Fibroblast of skin of left biceps (primary cell): ENCODE measurements around the gene DARS1.
A peak's percentile ranks its signal among the peaks of the same experiment; 100 is the strongest.

Source experiments
- DNase-seq, 2 experiments: peaks; one replicate each; pipeline ENCODE4 v3.0.0-alpha.2; 2013; ENCODE audit warnings: low read depth in 2 of 2

The DARS1 gene

GRCh38 chr2:136016427-136016826, 31.0 kb upstream of the DARS1 start:
- no peak for DNase-seq

DNA sequence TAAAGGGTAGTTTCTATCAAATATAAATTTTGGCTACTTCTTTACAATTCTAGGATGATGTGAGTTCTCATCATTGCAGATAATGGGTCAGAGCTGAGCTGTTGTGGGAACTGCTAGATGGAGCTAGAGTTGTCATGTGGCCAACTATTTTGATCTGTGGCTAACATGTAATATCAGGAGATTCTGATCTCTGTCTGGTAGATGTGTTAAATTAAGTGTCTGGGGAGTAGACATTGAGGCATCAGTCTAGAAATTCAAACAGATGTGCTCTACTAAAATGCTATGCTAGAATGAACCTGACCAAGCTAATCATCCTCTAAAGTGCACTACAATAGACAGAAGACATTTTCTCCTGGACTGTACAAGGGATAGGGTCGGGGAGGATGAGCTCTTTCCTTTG, 30.3 kb upstream of the DARS1 start:
- no peak for DNase-seq

- DNase-seq, result no peak
Observed at GRCh38 chr2:136014411-136014810, 29.0 kb upstream of the DARS1 start.

- DNase-seq, result no peak
Observed at GRCh38 chr2:136013955-136014354, 28.5 kb upstream of the DARS1 start.

DNA sequence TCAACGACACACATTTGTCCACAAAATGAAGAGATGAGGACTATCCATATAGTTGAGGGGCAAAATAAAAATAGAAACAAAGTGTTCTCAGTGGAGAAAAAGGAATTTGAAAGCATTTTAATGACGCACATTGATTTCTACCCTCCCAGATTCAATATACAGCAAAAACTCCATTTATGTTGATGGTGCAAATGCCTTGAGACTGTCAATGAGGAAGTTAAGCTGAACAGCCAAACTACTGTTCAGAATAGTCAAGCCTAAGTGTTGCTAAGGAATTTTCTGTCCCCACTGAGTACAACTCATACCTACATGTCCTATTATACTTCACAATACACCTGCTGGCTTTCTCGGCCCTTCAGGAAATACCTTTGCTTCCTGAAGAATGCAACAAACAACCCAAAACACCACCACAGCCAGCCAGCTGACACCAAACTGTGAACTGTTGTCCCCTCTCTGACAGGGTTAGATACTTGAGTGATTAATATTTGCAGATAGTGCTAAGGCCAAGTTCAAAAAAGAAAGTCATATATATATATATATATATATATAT, 27.8 kb upstream of the DARS1 start:
- no peak for DNase-seq

DNA sequence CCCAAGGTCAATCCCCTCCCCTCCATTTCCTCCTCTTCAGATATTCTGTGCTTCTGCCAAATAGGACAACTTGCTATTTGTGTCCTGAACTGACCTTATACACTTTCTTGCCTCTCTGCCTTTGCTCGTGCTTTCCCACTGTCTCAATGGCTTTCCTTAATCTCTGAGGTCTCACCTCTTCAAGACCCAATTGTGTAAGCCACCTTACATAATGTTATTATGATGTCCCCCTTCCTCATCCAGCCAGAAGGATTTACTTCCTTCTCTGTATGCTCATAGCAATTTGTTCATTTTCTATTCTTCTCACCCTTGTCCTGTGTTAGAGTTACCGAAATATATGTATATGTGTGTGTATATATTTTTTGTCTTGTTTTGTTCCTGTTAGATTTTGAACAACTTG, 26.9 kb upstream of the DARS1 start:
- DNase-seq, result no peak

GRCh38 chr2:136010126-136010525, 24.7 kb upstream of the DARS1 start:
- peak; percentile 46 to 48 for DNase-seq

- DNase-seq, result no peak
Observed at GRCh38 chr2:136008205-136008865, 22.9 kb upstream of the DARS1 start.

DNA sequence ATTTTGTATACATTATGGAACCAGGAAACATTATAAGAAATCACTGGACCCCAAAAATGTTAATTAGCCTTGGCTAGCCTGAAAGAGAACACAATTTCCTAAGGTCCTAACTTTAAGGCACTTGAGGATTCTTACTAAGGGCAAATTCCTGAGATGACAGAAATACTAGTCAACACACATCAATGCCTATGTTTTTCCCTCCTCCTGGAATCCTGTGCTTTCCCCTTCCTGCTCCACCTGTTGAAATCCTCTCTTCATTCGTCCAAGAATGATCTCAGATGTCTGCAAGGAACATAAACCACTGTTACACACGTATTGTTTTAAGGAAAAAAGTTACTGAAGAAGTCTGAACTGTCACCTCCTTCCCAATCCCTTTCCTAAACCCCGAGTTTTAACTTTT, 21.2 kb upstream of the DARS1 start:
- DNase-seq, result no peak

GRCh38 chr2:136005462-136006196, 20.2 kb upstream of the DARS1 start:
- DNase-seq, result no peak

- DNase-seq, result no peak
Observed at GRCh38 chr2:136004965-136005364, 19.5 kb upstream of the DARS1 start.

GRCh38 chr2:136001131-136001530, 15.7 kb upstream of the DARS1 start:
- no peak for DNase-seq

GRCh38 chr2:136000502-136000901, 15.1 kb upstream of the DARS1 start:
- no peak for DNase-seq

DNA sequence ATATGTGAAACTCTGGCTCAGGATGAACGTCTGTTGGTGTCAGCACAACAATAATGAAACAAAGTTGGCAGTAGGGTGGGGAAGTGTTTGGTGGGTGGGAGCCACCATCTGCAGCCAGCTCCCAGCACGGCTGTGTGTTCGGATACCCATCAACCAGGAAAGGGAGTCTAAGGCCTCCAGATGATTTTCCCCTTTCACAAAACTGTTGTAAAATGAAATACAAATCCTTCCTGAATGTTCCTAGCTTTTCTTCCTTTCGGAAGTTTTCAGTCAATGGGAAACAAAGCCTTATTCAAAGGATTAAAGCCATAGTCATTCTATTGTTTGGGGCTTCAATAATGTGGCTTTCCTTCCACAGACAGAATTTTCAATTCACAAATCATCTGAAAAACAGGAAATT, 14.5 kb upstream of the DARS1 start:
- no peak for DNase-seq

DNA sequence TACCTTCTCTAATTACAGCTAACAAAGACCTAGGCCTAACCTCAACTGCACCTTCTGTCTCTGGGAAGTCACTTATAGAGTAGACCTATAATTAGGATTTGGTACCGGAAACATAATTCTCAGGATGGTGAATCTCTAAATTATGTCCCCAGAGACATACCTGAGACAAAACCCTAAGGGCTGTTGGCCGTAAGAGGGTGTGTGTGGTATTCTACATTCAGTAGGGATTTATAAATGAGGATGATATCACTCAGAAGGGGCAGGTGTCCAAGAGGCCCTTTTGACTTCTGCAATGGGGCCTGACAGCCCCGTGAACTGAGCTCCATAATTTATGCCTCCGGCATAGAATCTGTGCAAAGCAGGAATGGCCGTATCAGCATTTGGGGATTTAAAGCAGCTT, 13.5 kb upstream of the DARS1 start:
- no peak for DNase-seq

- no peak for DNase-seq
Observed at GRCh38 chr2:135997380-135997779, 12.0 kb upstream of the DARS1 start.

- no peak for DNase-seq
Observed at GRCh38 chr2:135996304-135996703, 10.9 kb upstream of the DARS1 start.

GRCh38 chr2:135994281-135994680, 8.9 kb upstream of the DARS1 start:
- no peak for DNase-seq

- DNase-seq, result no peak
Observed at GRCh38 chr2:135993421-135993820, 8.0 kb upstream of the DARS1 start.

DNA sequence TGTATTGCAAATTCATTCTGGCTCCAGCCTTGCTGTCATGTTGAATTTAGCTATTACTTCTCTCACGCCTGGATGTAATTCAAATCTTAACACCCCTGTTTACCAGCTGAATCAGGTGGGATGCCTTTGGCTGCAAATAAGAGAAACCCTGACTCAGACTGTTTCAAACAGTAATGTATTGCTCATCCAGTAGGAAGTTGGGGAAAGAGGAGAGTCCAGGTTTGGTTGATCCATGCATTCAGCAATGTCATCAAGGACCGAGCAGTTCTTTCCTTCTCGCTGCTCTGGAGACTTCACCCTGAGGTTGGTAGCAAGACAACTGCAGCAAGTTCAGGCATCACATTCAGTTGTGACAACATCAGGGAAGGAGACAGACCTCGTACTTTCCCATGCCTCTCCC, 6.4 kb upstream of the DARS1 start:
- no peak for DNase-seq

DNA sequence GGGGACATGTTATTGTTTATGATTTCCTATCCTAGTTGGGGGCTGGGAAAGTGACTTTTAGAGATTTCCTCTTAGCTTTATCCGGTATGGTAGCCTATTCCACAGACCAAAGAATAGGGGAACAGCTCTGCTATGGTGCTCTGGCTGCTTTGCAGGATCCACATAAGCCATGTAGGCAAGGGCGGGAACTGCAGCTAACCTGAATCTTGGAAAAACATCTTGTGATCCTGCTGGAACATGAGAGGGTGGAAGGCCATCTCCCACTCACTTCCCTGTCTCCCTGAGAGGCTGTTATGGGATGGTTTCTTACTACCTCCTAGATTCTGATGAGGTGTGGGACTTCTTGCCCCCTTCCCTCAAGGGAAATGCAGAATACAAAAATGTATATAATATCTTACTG, 2.0 kb upstream of the DARS1 start:
- DNase-seq, result no peak

- DNase-seq, result no peak
Observed at GRCh38 chr2:135986507-135986906, 1.1 kb upstream of the DARS1 start.

DNA sequence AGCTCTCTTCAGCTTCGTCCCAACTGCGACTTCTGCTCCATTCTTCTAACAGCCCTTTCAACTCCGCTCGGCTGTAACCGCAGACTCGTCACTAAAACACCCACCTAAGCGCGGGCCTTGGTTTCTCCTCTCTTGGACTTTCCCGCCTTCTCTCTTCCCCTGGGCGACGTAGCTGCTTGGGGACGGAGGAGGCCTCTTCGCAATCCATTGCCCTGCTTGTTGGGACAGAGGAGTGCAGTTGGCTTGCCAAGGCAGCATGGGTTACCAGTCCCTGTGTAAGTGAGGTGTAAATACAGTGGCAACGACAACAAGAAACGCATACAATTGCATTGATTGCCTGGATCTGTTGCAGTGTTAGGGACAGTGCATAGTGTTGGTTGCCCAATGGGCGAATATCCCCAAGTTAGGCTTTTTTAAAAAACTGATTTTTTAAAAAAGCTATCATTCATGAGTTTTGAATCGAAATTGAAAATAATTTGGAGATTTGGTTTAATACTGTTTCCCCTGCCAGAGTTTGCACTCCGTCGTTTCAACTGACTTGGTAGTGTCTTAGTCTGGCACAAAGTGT, 484 bp upstream of the DARS1 start:
- DNase-seq, result no peak
